GM12891 (cell line): ENCODE results near the gene SLC66A2.

ENCODE experiments used
- POLR2A ChIP-seq: IDR thresholded peaks from 2 replicates; pipeline ENCODE4 v1.6.1; 2011; ENCODE audit warnings: low read depth, low read length, control low read depth
- POLR2AphosphoS5 ChIP-seq: IDR thresholded peaks from 2 replicates; pipeline ENCODE4 v1.6.1; 2011; ENCODE audit warnings: low read depth, low read length, control low read depth
- SPI1 ChIP-seq: IDR thresholded peaks from 2 replicates; pipeline ENCODE4 v1.6.1; 2011; ENCODE audit warnings: low read depth, low read length, control low read depth
- TAF1 ChIP-seq: IDR thresholded peaks from 2 replicates; pipeline ENCODE4 v1.6.1; 2011; ENCODE audit warnings: low read depth, low read length, control low read depth

GRCh38 chr18:79991494-79991893, 40.0 kb upstream of the SLC66A2 start:
- TF ChIP-seq POLR2A (no peak), TAF1 (no peak), POLR2AphosphoS5 (no peak), SPI1 (no peak)
